ACHN (cell line): ENCODE results near the gene MEX3A.
"Not testable (repeated sequence)": the region's sequence is repeated elsewhere in the genome, so short reads cannot be mapped to it uniquely, and the experiment has no call there.

Experiments used
- DNase-seq: peaks from one replicate; pipeline ENCODE4 v3.0.0-alpha.2; 2015
- in situ Hi-C: cut with HindIII; loops from 2 replicates; pipeline ENCODE4 v1.10.0; 2017; ENCODE audit warnings: low sequenced_read_pairs, low pct_ligation_motif_present, low pct_unique_long_range_greater_than_20kb

MEX3A gene

GRCh38 chr1:156089704-156090103, 7.4 kb upstream of the MEX3A start:
- DNase-seq: no peak
- in situ Hi-C loops: no loop called here

DNA sequence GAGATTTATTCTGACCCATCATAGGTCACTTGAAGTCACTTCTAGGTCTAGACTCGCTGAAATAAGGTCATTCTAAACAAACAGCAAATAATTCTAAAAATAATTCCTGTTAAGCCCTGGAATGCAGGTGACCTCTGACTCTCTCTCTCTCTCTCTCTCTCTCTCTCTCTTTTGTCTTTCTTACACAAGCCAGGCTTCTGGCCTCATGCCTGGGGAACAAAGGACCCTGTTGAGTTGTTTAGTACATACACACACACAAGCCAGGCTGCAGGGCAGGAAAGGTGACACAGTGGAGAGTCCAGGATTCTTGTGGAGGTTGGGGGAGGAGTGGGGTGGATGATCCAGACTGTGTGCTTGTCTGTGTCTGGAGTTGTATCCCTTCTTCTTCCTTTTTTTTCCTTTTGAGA, 4.0 kb upstream of the MEX3A start:
- DNase-seq: no peak
- in situ Hi-C loops: no loop called here

DNA sequence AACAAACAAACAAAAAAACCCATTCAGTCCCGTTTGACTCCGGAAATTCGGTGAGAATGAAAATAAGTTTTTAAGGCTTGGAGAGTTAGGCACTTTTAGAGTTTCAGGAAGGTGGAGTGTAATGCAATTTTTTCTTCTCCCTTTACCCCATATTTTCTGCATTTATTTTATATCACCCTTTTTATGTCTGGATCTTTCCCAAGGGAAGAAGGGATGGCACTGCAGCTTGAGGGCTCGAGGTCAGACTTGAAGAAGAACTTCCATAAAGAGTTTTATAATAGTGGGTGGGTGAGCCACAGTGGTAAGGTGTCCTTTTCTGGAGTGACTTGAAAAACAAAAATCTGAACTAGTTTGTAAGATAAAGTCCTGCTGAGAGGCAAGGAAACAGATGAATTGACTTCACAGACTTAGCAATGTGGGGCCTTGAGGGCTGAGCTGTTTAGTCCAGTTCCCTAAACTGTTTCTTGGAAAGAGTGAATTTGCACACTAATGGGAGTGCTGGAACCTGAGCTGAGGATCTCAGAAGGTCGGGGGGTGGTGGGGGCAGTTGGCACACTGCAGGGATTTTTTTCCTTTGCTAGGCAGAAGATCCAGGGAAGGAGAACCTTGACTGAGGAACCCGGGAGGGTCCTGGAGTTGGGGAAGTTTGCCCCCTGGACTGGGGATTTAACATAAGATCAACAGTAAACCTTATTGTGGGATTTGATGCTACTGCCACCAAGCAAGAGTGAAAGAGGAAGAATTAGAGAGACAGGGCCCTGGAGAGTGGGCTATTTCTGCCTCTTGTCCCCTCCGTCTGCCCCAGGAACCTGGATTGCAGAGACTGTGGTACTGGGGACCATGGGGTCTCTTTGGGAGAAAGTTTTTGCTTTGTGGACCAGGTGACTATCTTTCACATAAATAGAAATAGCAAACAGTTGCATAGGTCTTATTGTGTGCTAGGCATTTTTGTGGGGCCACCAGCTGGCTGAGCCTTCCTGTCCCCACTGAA, 1.8 kb upstream of the MEX3A start:
- in situ Hi-C loops: no loop called here
- DNase-seq: no peak

DNA sequence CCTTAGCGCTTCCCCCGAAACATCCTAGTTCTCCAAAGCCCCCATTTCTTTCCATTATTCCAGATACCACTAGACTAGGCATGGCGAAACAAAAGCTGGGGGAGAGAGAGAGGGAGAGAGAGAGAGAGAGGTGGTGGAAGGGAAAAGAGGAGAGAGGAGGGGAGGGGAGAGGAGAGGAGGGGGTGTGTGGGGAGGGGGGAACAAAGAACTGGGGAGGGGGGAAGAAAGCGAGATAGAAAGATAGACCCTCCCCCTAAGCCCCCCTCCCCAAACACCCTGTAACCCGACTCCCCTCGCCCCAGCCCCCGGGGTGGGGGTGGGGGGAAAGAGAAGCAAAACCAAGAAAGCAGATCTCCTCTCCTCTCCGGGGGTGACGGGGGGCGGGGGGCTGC, 352 bp downstream of the MEX3A start:
- no peak for DNase-seq
- in situ Hi-C loops: no loop called here

- in situ Hi-C loops: no loop called here
- DNase-seq: no peak
Observed at GRCh38 chr1:156081180-156081916, 917 bp downstream of the MEX3A start.

DNA sequence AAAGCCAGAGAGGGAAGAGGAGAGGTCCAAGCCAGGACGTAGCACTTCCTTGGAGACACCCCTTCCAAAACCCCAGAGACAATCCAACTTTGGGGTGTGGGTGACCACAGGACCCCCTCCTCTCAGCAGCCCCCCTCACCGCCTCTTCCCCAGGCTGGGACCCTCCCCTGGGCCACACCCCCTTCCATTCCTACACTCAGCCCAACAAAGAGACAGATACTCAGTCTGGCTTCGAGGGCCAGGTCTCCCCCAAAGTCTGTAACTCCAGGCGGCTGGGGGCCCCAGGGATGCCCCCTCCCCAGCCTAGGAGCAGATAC, 1.4 kb downstream of the MEX3A start:
- in situ Hi-C loops: no loop called here

GRCh38 chr1:156080241-156080862, 1.9 kb downstream of the MEX3A start:
- in situ Hi-C loops: no loop called here
- no peak for DNase-seq

More for the DNA sequence above, 1.4 kb downstream of the MEX3A start:
- DNase-seq: no peak

- DNase-seq: no peak
- in situ Hi-C loops: no loop called here
Observed at GRCh38 chr1:156079762-156080161, 2.5 kb downstream of the MEX3A start.

DNA sequence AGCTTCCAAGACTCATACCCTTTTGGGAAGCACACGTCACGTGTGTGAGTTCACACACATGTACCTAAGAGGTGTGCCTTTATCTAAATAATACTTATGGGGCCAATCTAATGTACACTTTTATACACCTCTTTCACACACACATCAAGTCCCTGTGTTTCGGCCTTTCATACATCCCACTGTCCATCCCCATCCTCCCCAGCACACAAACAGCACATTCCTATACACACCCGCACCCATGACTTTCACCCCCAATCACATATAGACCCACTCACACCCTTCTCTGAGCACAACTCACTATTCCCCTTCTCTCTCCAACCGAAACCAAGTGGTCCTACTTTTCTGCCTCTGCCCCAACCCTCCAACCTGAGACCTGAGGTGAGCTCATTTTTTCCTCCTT, 3.5 kb downstream of the MEX3A start:
- no peak for DNase-seq
- in situ Hi-C loops: no loop called here

DNA sequence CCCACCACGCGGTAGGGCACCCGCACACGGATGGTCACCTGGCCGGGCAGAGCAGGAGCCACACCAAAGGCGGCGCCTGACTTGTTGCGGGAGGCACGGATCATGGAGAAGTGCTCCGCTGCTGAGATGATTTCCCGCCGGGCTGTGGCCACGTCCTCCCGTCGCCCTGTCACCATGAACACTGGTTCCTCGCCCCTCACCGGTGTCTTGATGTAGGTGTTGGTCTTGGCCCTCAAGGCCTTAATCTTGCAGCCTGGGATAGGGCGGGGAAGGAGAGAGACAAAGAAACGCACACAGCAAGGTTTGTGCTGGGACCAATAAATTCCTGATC, 4.9 kb downstream of the MEX3A start:
- DNase-seq: no peak
- in situ Hi-C loops: no loop called here

- in situ Hi-C loops: no loop called here
- DNase-seq: no peak
Observed at GRCh38 chr1:156076609-156077429, 5.4 kb downstream of the MEX3A start.

DNA sequence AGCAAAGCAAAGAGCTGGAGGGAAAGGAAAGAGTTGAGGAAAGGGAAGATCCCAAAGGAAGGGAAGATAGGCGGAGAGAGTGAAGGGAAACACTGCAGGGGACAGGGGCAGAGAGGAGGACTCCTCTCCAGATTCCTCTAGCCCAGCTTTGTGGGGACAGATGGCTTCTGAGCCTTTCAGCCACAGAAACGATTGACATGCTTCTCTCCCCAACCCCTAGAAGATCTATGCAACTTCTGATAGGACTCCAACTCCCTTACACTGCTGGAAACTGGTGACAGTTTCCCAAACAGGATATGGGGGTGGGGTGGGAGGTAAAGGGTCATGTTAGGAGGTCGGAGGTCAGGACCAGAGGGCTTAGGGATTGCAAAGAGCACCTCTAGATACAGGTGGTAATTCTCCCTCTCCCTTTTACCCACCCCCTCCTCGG, 6.5 kb downstream of the MEX3A start:
- no peak for DNase-seq
- in situ Hi-C loops: no loop called here

DNA sequence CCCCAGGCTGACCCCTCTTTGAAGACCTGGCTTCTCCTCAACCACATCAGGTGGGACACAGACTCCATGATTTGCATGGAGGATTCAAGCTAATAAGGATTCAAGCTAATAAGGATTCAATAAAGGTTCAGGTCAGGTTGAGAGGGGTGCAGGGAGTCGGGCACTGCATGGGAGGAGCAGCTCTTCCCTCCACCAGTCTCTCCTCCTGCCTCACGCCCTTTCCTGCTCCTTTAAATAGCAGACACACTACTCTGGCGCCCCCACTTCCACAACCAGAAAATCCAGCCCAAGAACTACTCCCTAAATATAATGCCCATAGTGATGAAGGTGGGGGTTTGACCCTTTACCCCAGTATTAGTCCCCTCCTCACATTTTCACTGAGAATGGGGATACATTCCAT, 7.1 kb downstream of the MEX3A start:
- in situ Hi-C loops: no loop called here
- DNase-seq: no peak

GRCh38 chr1:156074661-156075060, 7.6 kb downstream of the MEX3A start:
- DNase-seq: no peak
- in situ Hi-C loops: no loop called here

- DNase-seq: no peak
- in situ Hi-C loops: no loop called here
Observed at GRCh38 chr1:156073740-156074139, 8.5 kb downstream of the MEX3A start.

DNA sequence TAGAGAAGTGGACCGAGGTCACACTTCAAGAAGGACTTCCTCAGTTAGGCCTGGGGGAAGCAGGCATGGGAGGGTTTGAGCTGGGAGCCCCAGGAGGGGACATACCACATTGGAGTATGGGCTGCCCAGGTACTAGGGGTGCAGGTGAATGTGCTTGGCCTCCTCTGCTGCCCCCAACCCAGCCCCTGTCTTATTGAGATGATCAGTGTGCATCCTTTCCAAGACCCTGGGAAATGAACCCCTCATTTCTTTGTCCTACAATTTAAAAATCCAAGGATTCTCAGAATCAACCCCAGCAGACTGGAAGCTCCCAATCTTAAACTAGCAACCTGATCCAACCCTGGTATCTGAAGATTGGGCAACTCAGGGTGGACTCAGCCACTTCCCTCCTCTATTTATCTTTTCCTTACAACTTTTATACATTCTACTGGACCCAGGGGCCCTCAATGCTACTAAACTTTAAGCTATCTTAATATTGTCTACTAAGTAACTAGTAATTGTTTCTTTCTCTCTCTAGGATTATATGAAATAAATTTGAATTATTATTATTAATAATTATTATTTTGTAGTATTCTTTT, 9.1 kb downstream of the MEX3A start:
- no peak for DNase-seq
- in situ Hi-C loops: no loop called here

- no peak for DNase-seq
- in situ Hi-C loops: no loop called here
Observed at GRCh38 chr1:156072251-156072650, 10.0 kb downstream of the MEX3A start.

- in situ Hi-C loops: not testable (repeated sequence)
Observed at GRCh38 chr1:156071332-156071816, 10.9 kb downstream of the MEX3A start.

More at GRCh38 chr1:156071332-156071816, 10.9 kb downstream of the MEX3A start:
- not testable (repeated sequence) for DNase-seq
